Progenitor cell of endocrine pancreas (in vitro differentiated cells): ENCODE data around the gene MAP3K3. TPM values are rescaled to one million over a fixed set of nuclear protein-coding genes. Genes with fewer than 3 reads are reported as not detected.
A peak's percentile ranks its signal among the peaks of the same experiment; 100 is the strongest.

Experiments used
- DNase-seq: peaks from one replicate; pipeline ENCODE4 v3.0.0; 2021; ENCODE audit warnings: low spot score; ENCODE audit not compliant: unreplicated experiment
- H3K27ac Mint-ChIP-seq: 2 replicates; pipeline ENCODE4 v1.8.0; 2021; ENCODE audit warnings: mild to moderate bottlenecking, moderate library complexity, mixed read lengths
- H3K27me3 Mint-ChIP-seq: 2 replicates; pipeline ENCODE4 v1.8.0; 2021; ENCODE audit warnings: mixed read lengths
- H3K36me3 Mint-ChIP-seq: 2 replicates; pipeline ENCODE4 v1.8.0; 2022; ENCODE audit warnings: mixed read lengths; ENCODE audit not compliant: insufficient read depth
- H3K4me1 Mint-ChIP-seq: 2 replicates; pipeline ENCODE4 v1.8.0; 2021; ENCODE audit warnings: low read depth, mixed read lengths
- H3K4me3 Mint-ChIP-seq: 2 replicates; pipeline ENCODE4 v1.8.0; 2021; ENCODE audit warnings: low read depth, mild to moderate bottlenecking, moderate library complexity, mixed read lengths
- H3K9me3 Mint-ChIP-seq: 2 replicates; pipeline ENCODE4 v1.8.0; 2021; ENCODE audit warnings: low read depth, mixed read lengths
- CTCF ChIP-seq: fragments of 200-600 bp; sonication (generic); IDR thresholded peaks from one replicate; pipeline ENCODE4 v1.5.0; 2021; ENCODE audit warnings: antibody characterized with exemption, mild to moderate bottlenecking; ENCODE audit not compliant: unreplicated experiment
- total RNA-seq: library from RNA; stranded (reverse); gene quantifications from 2 replicates; pipeline ENCODE4 v1.2.1, GENCODE V29; 2021

Gene MAP3K3
- total RNA-seq, 1 donor from 2014 or later: 19.1 TPM

DNA sequence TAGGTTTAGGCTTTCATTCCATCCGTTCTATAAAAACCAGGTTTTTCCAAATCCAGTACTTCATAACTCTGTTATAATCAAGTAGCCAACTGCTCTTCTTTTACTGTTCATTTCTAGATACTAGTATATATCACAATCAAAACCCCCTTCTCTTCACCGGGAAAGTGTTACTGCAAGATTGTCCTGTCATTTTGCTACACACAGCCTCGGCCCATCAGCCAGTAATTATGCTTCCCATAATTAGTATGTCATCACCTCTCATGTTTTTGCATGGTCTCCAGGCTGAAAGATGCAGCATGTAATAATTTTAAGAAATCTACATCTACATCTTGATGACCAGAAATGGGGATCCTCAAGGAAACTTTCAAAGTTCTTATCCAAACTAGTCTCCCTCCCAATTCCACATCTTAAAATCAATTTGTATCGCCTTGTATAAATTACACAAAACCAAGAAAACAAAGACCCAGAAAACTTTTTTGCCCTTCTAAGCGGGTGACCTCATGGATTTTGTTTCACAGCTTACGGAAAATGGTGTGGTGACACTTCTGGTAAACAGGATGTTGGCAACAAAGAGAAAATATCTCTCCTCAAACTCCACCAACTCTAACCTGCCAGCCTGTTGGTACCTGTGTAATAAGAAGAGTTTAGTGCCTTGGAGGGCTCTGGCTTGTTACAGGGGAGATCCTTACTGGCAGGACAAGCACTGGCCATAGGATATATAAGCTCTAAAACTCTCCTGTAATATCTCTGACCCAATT is 12.2 kb upstream of the MAP3K3 start:
- no peaks in the 10 kb centered on the region for H3K27me3 Mint-ChIP-seq
- no peak for TF ChIP-seq CTCF
- no peak for DNase-seq
- no peak overlapping the region for H3K4me3 Mint-ChIP-seq
- no peaks in the 10 kb centered on the region for H3K9me3 Mint-ChIP-seq
- H3K36me3 Mint-ChIP-seq: peaks cover 4% of the 10 kb centered on the region
- H3K4me1 Mint-ChIP-seq: no peaks in the 10 kb centered on the region
- H3K27ac Mint-ChIP-seq: no peak overlapping the region

DNA sequence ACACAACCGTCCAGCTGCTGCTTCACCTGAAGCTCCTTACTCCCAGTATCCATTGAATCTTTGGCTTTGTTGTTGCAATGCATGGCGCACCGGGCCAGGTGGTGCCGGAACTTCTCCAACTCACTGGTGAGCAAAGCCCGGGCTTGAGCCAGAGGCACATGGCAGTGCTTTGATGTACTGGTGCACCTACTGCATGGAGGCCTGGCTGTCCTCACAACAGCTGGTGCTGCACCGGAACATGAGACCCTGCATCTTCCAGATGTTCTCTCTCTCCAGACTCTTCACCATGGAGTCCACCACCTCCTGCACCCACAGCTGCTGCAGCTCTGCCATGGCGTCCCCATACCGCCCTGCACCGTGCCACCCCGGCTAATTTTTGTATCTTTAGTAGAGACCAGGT is 11.4 kb upstream of the MAP3K3 start:
- Mint-ChIP-seq H3K4me1 (no peaks in the 10 kb centered on the region), H3K36me3 (peaks cover 2% of the 10 kb centered on the region), H3K9me3 (no peaks in the 10 kb centered on the region), H3K4me3 (no peak overlapping the region), H3K27ac (no peak overlapping the region), H3K27me3 (no peaks in the 10 kb centered on the region)
- no peak for DNase-seq
- TF ChIP-seq CTCF: no peak

DNA sequence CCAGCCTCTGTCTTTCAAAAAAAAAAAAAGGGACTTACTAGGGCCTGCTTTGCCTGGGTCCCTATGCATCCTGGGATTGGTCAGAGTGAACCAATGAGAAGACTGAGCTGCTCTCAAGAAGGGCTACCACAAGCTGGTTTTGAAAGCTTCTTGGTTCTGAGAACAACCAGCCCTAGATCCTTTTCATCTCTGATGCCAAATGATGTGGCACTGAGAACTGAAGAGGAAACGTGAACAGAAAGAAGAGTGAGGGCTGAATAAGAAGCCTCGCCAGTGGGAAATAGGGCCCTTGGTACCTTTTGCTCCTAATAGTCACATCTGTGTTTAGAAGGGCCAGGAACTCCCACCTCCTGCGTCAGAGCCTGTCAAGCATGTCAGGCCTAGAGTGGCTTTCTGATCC is 10.9 kb upstream of the MAP3K3 start:
- TF ChIP-seq CTCF: no peak
- Mint-ChIP-seq H3K27me3 (no peaks in the 10 kb centered on the region), H3K4me3 (no peak overlapping the region), H3K27ac (no peak overlapping the region), H3K9me3 (no peaks in the 10 kb centered on the region), H3K4me1 (no peaks in the 10 kb centered on the region), H3K36me3 (peaks cover 1% of the 10 kb centered on the region)
- no peak for DNase-seq

DNA sequence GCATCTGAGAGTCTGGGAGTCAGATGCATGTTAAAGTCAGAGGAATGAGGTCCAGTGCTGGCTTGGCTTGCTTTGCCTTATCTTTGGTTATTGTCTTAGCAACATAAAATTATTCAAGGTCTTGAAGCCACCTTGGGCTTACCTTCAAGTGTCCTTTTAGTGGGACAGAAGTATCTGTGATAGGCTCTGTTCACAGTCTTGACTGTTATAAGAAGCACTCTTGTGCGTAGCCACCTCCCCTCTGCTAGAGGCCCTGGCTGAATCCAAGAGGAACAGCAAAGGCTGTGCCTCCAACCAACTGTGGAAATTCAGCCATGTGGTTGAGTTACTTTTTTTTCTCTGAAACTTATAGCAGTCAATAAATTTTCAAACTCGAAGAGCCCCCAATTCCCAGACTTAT is 8.6 kb upstream of the MAP3K3 start:
- Mint-ChIP-seq H3K27me3 (peaks cover 7% of the 10 kb centered on the region), H3K36me3 (no peaks in the 10 kb centered on the region), H3K9me3 (no peaks in the 10 kb centered on the region), H3K27ac (no peak overlapping the region), H3K4me3 (no peak overlapping the region), H3K4me1 (no peaks in the 10 kb centered on the region)
- TF ChIP-seq CTCF: no peak
- no peak for DNase-seq

DNA sequence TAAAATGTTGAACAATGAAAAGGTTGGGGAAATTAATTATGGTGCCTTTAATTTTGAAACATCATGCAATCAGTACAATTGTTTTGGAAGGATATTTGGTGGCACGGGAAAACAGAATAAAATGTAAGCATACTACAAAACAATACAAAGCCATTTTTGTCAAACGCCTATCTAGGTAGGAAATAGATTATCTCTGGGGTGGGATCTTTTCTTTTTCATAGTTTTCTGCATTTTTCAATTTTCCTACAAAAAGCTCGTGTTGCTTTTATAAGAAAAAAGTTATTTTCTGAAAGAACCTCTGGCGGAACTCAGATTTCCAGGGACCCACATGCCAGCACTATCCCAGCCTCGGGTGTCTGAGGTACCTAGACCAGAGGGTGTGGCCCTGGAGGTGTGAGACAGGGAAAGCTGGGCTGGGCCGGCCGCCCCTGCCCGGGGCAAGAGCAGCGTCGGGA is 961 bp upstream of the MAP3K3 start:
- peak overlapping the region; percentile 81 for H3K4me3 Mint-ChIP-seq
- H3K4me1 Mint-ChIP-seq: peaks cover 16% of the 10 kb centered on the region
- DNase-seq: no peak
- H3K36me3 Mint-ChIP-seq: no peaks in the 10 kb centered on the region
- TF ChIP-seq CTCF: no peak
- peak overlapping the region; percentile 65 for H3K27ac Mint-ChIP-seq
- H3K9me3 Mint-ChIP-seq: no peaks in the 10 kb centered on the region
- H3K27me3 Mint-ChIP-seq: peaks cover 7% of the 10 kb centered on the region
